SU-DHL-6 (cell line): ENCODE data around the gene RPL35A.

ENCODE experiments used
- EZH2phosphoT487 ChIP-seq: fragments of 200-600 bp; sonication (generic), shearing (Covaris generic); conservative IDR thresholded peaks from 2 replicates; pipeline ENCODE4 v1.6.1; 2018; ENCODE audit warnings: mild to moderate bottlenecking, antibody characterized with exemption, low read length, moderate library complexity, mixed read lengths
- TF ChIP-seq, protein P1 (sequence below): fragments of 200-600 bp; sonication (generic); IDR thresholded peaks from one replicate; pipeline ENCODE4 v1.5.1; 2017; ENCODE audit warnings: antibody characterized with exemption, mild to moderate bottlenecking, low read length, moderate library complexity; ENCODE audit not compliant: insufficient read depth, poor library complexity, severe bottlenecking

DNA sequence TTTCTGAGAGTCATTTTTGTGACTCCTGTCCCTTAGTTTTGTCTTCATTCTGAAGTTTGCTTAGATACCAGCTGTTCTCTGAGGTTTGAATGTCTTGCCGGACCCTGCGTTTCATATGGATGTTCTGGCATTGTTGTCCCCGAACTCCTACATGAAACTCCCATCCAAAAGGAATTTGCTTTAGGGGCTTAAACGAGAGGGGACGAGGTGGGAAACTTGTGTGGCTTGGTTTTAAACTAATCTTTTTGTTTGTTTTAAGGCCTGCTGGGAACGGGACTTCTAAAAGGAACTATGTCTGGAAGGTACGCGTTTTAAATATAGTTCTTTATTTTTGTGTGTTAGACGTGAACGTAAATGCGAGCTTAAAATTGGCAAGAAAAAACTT lies 679 bp downstream of the RPL35A start:
- TF ChIP-seq, protein P1, sequence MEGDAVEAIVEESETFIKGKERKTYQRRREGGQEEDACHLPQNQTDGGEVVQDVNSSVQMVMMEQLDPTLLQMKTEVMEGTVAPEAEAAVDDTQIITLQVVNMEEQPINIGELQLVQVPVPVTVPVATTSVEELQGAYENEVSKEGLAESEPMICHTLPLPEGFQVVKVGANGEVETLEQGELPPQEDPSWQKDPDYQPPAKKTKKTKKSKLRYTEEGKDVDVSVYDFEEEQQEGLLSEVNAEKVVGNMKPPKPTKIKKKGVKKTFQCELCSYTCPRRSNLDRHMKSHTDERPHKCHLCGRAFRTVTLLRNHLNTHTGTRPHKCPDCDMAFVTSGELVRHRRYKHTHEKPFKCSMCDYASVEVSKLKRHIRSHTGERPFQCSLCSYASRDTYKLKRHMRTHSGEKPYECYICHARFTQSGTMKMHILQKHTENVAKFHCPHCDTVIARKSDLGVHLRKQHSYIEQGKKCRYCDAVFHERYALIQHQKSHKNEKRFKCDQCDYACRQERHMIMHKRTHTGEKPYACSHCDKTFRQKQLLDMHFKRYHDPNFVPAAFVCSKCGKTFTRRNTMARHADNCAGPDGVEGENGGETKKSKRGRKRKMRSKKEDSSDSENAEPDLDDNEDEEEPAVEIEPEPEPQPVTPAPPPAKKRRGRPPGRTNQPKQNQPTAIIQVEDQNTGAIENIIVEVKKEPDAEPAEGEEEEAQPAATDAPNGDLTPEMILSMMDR = no peak
- no peak for TF ChIP-seq EZH2phosphoT487
